Measurements from ENCODE around the gene MYO5C.
"Not testable (repeated sequence)": the region's sequence is repeated elsewhere in the genome, so short reads cannot be mapped to it uniquely, and the experiment has no call there.

Gene MYO5C

DNA sequence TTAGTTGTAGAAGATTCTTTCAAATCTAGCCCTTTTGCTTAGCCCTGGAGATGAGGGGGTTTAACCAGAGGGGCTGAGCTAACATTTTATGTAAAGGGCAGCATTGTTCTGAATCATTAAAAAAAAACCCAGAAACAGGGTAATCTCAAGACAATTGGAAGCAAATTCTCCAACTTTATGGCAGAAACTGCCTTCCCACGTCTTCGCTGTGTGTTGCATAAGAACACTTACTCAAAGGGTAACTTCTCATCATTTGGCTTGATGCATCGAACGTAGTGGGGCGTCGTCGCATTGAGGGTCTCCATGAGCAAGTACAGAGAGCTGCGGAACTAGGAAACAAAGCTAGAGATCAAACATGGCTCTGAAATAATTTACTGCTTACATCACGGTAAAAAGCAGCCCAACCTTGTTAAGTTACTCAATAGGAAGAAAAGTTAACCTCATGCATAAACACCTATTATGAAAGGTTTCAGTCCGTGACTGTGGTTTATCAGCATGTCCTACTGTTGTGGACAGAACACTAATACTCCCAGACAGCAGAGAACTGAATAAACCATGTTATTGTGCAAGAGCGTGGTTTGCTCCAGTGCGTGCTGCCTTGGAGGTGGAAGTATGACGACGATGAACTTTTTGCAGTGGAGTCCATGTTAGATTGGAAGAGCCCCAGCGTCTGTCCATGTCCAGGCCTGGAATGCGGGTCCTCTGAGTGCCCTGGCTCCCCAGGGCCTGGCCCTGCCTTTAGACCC, 48.7 kb downstream of the MYO5C start:
- no peak for TF ChIP-seq CTCF (IDR thresholded peaks at IDR 0.05; ENCODE audit: low read depth, low read length)
- H3K36me3 ChIP-seq, result no peaks in the 10 kb centered on the region
- peaks cover 7% of the 10 kb centered on the region; the same call in 1 of the 2 replicates for H3K27me3 ChIP-seq
- no peak overlapping the region for H3K4me3 ChIP-seq (ENCODE audit: low read depth, low read length)
- no peak for DNase-seq
- no peaks in the 10 kb centered on the region for H3K9me3 ChIP-seq
- H3K4me1 ChIP-seq, result no peaks in the 10 kb centered on the region

DNA sequence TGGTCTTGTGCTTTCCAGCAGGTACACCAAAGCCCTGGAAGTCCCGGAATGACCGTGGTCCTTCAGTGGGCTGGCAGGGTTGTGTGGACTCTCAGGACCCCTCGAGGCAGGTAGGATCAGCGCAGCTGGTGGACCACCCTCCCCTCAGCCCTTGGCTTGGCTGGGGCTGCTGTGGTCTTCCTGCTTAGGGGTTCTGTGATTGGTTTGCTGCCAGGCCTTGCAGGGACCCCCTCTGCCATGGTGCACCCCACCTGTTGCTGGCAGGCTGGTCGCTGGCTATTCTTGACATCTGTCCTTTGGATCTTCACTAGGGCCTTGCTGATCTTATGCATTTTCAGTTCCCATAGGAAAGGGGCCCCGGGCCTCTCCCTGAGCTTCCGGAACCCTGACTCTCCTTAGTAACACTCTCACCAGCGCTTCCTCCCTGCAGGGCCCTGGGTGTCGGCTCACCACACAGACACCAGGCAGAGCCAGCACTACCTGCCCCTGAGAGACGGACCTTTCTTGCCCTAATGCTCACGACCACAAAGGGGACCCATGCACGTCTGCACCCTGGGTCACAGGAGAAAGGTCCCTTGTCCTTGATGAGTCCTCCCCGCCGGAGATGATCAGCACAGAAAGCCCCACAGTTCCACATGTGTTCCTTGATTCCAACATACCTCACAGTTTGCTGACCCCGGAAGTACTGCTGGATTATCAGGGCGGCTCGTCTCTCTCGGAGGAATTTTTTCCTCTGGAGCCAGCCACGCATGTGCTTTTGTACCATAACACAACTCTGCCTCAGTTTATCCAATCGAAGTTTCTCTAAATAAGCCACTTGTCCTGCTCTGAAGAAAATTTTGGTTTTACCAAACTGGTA, 51.7 kb downstream of the MYO5C start:
- Histone ChIP-seq H3K9me3 (no peaks in the 10 kb centered on the region), H3K4me1 (no peaks in the 10 kb centered on the region), H3K27me3 (peaks cover 4% of the 10 kb centered on the region; the same call in 1 of the 2 replicates), H3K36me3 (no peaks in the 10 kb centered on the region), H3K4me3 (ENCODE audit: low read depth, low read length) (no peak overlapping the region)
- no peak for DNase-seq
- TF ChIP-seq CTCF (IDR thresholded peaks at IDR 0.05; ENCODE audit: low read depth, low read length), result no peak

GRCh38 chr15:52243286-52243685, 52.3 kb downstream of the MYO5C start:
- Histone ChIP-seq H3K27me3 (peaks cover 4% of the 10 kb centered on the region; the same call in 1 of the 2 replicates), H3K4me3 (ENCODE audit: low read depth, low read length) (no peak overlapping the region), H3K36me3 (no peaks in the 10 kb centered on the region), H3K9me3 (no peaks in the 10 kb centered on the region), H3K4me1 (no peaks in the 10 kb centered on the region)
- TF ChIP-seq CTCF (IDR thresholded peaks at IDR 0.05; ENCODE audit: low read depth, low read length), result no peak
- DNase-seq, result no peak

DNA sequence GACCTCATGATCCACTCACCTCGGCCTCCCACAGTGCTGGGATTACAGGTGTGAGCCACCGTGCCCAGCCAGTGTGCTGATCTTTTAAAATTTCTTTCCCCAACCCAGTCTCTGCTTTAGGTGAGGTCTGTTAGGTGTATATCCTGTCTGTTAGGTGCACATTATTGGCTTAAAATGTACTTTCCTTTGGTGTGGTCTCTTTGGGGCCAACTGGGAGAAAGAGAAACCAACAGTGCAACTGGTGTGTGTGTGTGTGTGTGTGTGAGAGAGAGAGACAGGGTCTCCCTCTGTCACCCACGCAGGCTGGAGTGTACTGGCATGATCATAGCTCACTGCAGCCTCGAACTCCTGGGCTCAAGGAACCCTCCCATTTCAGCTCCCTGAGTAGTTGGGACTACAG, 54.1 kb downstream of the MYO5C start:
- Histone ChIP-seq H3K9me3 (no peaks in the 10 kb centered on the region), H3K4me3 (ENCODE audit: low read depth, low read length) (no peak overlapping the region), H3K27me3 (no peaks in the 10 kb centered on the region; the same call in 1 of the 2 replicates), H3K36me3 (no peaks in the 10 kb centered on the region), H3K4me1 (no peaks in the 10 kb centered on the region)
- DNase-seq, result no peak
- TF ChIP-seq CTCF (IDR thresholded peaks at IDR 0.05; ENCODE audit: low read depth, low read length), result no peak

DNA sequence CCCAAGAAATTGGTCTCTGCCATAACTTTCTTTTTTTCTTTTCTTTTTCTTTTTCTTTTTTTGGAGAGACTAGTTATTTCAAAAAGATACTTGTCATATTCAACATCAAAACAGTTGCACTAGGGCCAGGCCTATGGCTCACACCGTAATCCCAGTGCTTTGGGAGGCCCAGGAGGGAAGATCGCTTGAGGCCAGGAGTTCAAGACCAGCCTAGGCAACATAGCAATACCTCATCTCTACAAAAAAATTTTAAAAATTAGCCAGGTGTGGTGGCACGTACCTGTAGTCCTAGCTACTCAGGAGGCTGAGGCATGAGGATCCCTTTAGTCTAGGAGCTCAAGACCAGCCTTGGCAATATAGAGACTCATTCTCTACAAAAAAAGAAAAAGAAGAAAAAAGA, 55.4 kb downstream of the MYO5C start:
- no peaks in the 10 kb centered on the region for H3K36me3 ChIP-seq
- DNase-seq, result no peak
- TF ChIP-seq CTCF (IDR thresholded peaks at IDR 0.05; ENCODE audit: low read depth, low read length), result no peak
- H3K9me3 ChIP-seq, result no peaks in the 10 kb centered on the region
- no peaks in the 10 kb centered on the region for H3K4me1 ChIP-seq
- no peak overlapping the region for H3K4me3 ChIP-seq (ENCODE audit: low read depth, low read length)
- no peaks in the 10 kb centered on the region; the same call in 1 of the 2 replicates for H3K27me3 ChIP-seq

DNA sequence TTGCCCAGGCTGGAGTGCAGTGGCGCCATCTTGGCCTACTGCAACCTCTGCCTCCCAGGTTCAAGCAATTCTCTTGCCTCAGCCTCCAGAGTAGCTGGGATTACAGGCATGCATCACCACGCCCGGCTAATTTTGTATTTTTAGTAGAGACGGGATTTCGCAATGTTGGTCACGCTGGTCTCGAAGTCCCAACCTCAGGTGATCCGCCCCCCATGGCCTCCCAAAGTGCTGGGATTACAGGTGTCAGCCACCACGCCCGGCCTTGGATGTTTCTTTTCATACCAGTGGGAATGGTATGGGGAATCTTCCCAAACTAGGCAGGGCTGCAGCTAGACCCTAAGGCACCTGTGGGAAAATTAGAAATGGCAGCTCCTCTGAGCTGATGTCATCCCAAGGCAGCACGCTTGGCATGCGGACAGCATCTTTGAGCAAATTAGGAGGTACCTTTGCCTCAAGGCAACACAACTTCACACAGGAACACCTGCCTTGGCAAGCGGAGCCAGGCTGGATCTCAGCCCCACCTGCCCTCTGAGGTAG, 56.5 kb downstream of the MYO5C start:
- H3K9me3 ChIP-seq; H3K4me1 ChIP-seq; H3K27me3 ChIP-seq; DNase-seq; H3K4me3 ChIP-seq (ENCODE audit: low read depth, low read length); H3K36me3 ChIP-seq: not testable (repeated sequence)

All from BE2C (cell line).